PC-3 (cell line): Measurements from ENCODE around the gene MMP3.

Source experiments
- EZH2 ChIP-seq: fragments of 300-600 bp; sonication (generic); IDR thresholded peaks from one replicate; pipeline ENCODE4 v1.6.1; 2017; ENCODE audit warnings: antibody characterized with exemption, mild to moderate bottlenecking, low read length; ENCODE audit not compliant: unreplicated experiment
- TF ChIP-seq, protein P1 (sequence below): fragments of 300-600 bp; sonication (generic); conservative IDR thresholded peaks from 2 replicates; pipeline ENCODE4 v1.5.1; 2017; ENCODE audit warnings: antibody characterized with exemption, low read depth, mild to moderate bottlenecking, low read length

DNA sequence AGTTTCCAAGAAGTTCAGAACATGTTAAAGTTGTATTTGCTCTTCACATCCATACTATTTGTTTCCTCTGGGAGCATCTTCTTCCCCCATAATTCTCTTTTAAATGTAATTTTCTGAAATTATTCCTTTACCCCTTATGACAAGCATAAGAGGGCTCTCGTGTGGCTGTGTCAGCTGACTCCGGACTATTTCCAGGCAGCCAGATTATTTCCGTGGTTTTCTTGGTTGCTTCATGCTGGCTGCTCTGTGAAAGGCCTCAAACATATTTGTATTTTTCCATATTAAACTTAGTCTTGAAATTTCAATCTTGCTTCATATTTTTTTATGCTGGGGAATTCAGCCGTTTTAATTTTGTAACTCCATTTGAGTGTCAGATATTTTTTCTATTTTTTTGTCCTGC is 42.6 kb downstream of the MMP3 start:
- TF ChIP-seq, protein P1, sequence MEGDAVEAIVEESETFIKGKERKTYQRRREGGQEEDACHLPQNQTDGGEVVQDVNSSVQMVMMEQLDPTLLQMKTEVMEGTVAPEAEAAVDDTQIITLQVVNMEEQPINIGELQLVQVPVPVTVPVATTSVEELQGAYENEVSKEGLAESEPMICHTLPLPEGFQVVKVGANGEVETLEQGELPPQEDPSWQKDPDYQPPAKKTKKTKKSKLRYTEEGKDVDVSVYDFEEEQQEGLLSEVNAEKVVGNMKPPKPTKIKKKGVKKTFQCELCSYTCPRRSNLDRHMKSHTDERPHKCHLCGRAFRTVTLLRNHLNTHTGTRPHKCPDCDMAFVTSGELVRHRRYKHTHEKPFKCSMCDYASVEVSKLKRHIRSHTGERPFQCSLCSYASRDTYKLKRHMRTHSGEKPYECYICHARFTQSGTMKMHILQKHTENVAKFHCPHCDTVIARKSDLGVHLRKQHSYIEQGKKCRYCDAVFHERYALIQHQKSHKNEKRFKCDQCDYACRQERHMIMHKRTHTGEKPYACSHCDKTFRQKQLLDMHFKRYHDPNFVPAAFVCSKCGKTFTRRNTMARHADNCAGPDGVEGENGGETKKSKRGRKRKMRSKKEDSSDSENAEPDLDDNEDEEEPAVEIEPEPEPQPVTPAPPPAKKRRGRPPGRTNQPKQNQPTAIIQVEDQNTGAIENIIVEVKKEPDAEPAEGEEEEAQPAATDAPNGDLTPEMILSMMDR, result no peak
- no peak for TF ChIP-seq EZH2
